ENCODE results near the gene UBD.

Gene UBD

DNA sequence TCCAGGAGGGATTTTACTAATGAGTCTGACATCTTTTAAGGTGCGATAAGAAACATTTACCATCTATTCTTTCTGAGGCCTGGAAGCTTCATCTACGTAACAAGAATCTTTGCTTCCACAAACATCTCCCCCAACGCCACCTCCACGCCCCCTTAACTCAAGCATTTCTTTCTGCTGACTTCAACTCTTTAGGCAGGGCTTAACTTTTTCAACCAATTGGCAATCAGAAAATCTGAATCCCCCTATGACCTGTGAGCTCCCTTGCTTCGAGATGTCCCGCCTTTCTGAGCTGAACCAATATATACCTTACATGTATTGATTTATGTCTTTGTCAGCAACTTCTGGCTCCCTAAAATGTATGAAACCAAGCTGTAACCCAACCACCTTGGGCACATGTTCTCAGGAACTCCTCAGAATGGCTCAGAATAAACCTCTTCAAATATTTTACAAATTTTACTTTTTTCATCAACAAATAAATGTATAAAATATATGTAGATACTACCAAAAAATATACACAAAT lies 36.9 kb upstream of the UBD start:
- TF ChIP-seq, protein P1, sequence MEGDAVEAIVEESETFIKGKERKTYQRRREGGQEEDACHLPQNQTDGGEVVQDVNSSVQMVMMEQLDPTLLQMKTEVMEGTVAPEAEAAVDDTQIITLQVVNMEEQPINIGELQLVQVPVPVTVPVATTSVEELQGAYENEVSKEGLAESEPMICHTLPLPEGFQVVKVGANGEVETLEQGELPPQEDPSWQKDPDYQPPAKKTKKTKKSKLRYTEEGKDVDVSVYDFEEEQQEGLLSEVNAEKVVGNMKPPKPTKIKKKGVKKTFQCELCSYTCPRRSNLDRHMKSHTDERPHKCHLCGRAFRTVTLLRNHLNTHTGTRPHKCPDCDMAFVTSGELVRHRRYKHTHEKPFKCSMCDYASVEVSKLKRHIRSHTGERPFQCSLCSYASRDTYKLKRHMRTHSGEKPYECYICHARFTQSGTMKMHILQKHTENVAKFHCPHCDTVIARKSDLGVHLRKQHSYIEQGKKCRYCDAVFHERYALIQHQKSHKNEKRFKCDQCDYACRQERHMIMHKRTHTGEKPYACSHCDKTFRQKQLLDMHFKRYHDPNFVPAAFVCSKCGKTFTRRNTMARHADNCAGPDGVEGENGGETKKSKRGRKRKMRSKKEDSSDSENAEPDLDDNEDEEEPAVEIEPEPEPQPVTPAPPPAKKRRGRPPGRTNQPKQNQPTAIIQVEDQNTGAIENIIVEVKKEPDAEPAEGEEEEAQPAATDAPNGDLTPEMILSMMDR (IDR thresholded peaks at IDR 0.05; ENCODE audit: low read depth, low read length): no peak
- no peak overlapping the region for H3K4me3 ChIP-seq (ENCODE audit: low read depth, low read length)

DNA sequence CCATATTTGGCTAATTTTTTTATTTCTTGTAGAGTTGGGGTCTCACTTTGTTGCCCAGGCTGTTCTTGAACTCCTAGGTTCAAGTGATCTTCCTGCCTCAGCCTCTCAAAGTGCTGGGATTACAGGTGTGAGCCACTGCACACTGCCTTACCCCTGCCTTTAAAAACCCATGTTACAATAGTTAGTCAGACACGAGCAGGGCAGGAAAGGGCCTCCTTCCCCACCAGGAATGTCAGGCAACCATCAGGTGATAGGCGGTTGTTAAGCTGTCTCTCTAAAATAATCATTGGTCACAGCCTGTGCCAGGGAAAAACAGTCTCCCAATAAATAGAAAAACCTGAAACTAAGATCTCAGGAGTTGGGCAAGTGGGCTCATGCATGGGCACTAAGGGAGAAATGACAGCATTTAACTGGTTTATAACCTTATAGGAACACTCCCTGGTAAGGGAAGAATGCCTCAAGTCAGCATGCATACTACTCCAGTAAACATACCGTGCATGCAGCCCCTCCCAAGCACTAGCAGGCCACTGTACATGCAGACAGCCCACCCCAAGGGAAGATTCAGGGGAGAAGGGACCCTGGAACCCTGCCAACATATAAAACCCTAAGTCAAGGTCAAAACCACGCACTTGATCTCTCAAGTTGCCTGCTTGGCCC lies 33.8 kb upstream of the UBD start:
- H3K4me3 ChIP-seq (ENCODE audit: low read depth, low read length): no peak overlapping the region
- TF ChIP-seq, protein P1 (IDR thresholded peaks at IDR 0.05; ENCODE audit: low read depth, low read length): no peak

DNA sequence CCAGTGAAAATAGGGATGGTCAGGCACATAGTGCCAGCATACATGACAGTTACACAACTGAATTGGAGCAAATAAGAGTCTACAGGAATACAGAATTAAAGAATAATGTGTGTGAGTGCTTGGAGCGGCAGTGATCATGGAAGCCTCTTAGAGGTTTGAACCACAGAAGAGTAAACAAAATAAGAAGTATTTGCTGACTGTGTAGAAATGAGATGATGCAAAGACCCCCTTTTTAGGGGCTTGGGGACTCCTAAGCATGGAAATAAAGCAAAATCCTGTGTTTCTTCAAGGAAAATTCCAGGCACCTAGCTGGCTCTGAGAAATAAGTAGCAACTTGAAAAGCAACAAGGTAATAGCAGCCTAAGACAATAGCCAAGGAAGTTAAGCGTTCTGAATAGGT lies 32.1 kb upstream of the UBD start:
- TF ChIP-seq, protein P1 (IDR thresholded peaks at IDR 0.05; ENCODE audit: low read depth, low read length): no peak
- H3K4me3 ChIP-seq (ENCODE audit: low read depth, low read length): no peak overlapping the region

DNA sequence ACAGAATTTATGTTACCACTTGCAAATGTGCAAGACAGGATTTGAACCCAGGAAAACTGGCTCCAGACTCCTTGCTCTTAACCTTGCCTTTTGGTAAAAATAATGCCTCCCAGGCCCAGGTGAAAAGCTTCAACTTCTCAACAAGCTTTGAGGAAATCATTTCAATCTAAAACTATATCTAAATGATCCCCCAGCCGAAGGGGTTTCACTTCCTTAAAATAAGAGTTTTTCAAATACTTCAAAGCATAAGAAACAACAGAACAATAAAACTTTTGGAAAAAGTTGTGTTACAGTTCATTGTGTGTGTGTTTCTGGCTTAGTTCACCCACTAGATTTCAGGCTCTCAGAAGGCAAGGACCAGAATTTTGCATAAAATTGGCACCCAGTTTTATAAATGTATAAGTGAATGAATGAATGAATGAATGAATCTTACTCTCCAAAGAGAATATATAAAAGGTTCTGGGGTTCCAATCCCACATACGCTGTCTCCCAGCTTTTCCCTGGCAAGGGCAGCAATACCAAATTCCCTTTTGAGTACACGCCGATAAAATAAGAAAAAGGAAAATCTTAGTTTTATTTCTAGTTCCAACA lies 30.8 kb upstream of the UBD start:
- H3K4me3 ChIP-seq (ENCODE audit: low read depth, low read length): no peak overlapping the region
- TF ChIP-seq, protein P1 (IDR thresholded peaks at IDR 0.05; ENCODE audit: low read depth, low read length): no peak

DNA sequence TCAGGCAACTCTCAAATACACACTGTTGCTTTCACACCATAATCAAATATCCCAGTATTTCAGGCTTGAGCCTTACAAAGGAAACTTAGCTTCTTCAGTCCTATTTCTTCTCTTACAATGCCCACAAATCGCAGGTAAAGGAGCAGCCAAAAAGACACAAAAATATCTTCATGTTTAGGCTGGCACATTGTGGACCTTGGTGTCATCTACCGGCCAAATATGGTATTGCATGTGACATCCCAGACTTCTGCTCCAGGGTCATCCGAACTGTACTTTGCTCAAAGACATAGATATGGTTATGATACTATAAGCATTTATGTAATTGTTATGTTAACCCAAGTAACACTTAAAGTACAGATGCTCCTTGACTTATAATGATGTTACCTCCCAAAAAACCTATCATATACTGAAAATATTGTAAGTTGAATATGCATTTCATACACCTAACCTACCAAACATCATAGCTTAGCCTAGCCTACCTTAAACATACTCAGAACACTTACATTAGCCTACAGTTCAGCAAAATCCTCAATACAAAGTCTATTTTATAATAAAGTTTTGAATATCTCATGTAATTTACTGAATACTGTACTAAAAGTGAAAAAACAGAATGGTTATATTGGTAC lies 30.0 kb upstream of the UBD start:
- TF ChIP-seq, protein P1 (IDR thresholded peaks at IDR 0.05; ENCODE audit: low read depth, low read length): peak; percentile 98

DNA sequence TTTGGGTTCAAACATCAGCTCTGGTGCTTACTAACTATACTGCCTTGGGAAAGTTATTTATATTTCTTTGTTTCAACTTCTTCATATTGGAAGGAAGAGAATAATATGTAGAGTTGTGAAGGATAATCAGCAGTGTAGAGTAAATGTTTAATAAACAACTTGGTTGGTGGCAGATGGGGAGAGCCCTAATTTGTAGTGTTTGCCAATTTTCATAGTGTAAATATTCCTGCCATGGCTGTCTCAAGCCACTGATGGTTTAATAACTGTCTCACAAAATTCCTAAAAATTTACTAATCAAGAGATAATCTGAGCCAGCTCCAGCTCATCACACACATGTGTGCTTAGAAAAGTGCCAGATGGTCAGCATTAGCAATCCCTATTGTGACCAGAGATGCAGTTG lies 25.3 kb upstream of the UBD start, which contains the start of gene OR2H2:
Gene OR2H2 (plus strand): TSS at position 301 of the 400 bp plus-strand sequence. CDS start 2,824 bp downstream, outside the sequence.
- H3K4me3 ChIP-seq (ENCODE audit: low read depth, low read length): no peak within 1 kb of the TSS
- TF ChIP-seq, protein P1 (IDR thresholded peaks at IDR 0.05; ENCODE audit: low read depth, low read length): no peak

More for the DNA sequence above, 30.0 kb upstream of the UBD start:
- no peak overlapping the region for H3K4me3 ChIP-seq (ENCODE audit: low read depth, low read length)

DNA sequence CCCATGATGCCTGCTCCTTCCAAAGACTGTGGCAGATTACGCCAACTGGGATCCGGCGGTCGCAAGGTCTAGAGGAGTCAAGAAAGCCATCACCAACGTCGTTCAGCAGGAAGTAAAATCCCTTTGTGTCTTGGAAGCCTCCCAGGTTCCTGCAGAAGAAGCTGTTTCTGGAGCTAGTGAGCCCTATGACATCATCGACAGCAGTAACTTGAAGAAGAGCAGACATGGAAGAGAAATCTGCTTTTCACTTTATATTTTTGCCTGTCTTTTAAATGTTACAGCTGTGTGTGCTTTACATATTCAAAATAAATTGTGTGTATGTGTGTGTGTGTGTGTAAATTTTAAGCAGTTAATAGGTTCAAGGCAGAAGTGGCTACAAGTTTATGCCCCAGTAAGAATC lies 18.0 kb upstream of the UBD start:
- TF ChIP-seq, protein P1 (IDR thresholded peaks at IDR 0.05; ENCODE audit: low read depth, low read length): no peak
- no peak overlapping the region for H3K4me3 ChIP-seq (ENCODE audit: low read depth, low read length)

Measured in WI38 (cell line).